ENCODE measurements around the gene ATXN2.

The ATXN2 gene

GRCh38 chr12:111453071-111453989, 145.8 kb downstream of the ATXN2 start:
- Histone ChIP-seq H3K9ac (ENCODE audit: low read length) (no peak overlapping the region), H3K4me1 (ENCODE audit: control insufficient read depth, low read depth, low read length) (no peaks in the 10 kb centered on the region), H3K27me3 (ENCODE audit: control insufficient read depth, insufficient read depth, low read length) (no peaks in the 10 kb centered on the region), H3K36me3 (ENCODE audit: control insufficient read depth, low read depth, low read length) (peaks cover 66% of the 10 kb centered on the region), H3K9me3 (ENCODE audit: control insufficient read depth, low read depth, low read length) (no peaks in the 10 kb centered on the region), H3K4me3 (ENCODE audit: low read length) (no peak overlapping the region), H3K27ac (ENCODE audit: low read length) (no peak overlapping the region)

GRCh38 chr12:111451649-111452129, 147.4 kb downstream of the ATXN2 start:
- H3K36me3 ChIP-seq (ENCODE audit: control insufficient read depth, low read depth, low read length): peaks cover 76% of the 10 kb centered on the region

GRCh38 chr12:111451232-111451631, 147.9 kb downstream of the ATXN2 start:
- Histone ChIP-seq H3K27ac (ENCODE audit: low read length) (no peak overlapping the region), H3K9ac (ENCODE audit: low read length) (no peak overlapping the region), H3K4me1 (ENCODE audit: control insufficient read depth, low read depth, low read length) (no peaks in the 10 kb centered on the region), H3K9me3 (ENCODE audit: control insufficient read depth, low read depth, low read length) (no peaks in the 10 kb centered on the region), H3K4me3 (ENCODE audit: low read length) (no peak overlapping the region), H3K36me3 (ENCODE audit: control insufficient read depth, low read depth, low read length) (peaks cover 77% of the 10 kb centered on the region), H3K27me3 (ENCODE audit: control insufficient read depth, insufficient read depth, low read length) (no peaks in the 10 kb centered on the region)

More at GRCh38 chr12:111451649-111452129, 147.4 kb downstream of the ATXN2 start:
- Histone ChIP-seq H3K4me3 (ENCODE audit: low read length) (no peak overlapping the region), H3K27me3 (ENCODE audit: control insufficient read depth, insufficient read depth, low read length) (no peaks in the 10 kb centered on the region), H3K27ac (ENCODE audit: low read length) (no peak overlapping the region), H3K9ac (ENCODE audit: low read length) (no peak overlapping the region), H3K4me1 (ENCODE audit: control insufficient read depth, low read depth, low read length) (no peaks in the 10 kb centered on the region), H3K9me3 (ENCODE audit: control insufficient read depth, low read depth, low read length) (no peaks in the 10 kb centered on the region)

GRCh38 chr12:111450676-111451075, 148.4 kb downstream of the ATXN2 start:
- H3K9ac ChIP-seq (ENCODE audit: low read length): no peak overlapping the region
- no peaks in the 10 kb centered on the region for H3K4me1 ChIP-seq (ENCODE audit: control insufficient read depth, low read depth, low read length)
- no peaks in the 10 kb centered on the region for H3K9me3 ChIP-seq (ENCODE audit: control insufficient read depth, low read depth, low read length)
- H3K27ac ChIP-seq (ENCODE audit: low read length): no peak overlapping the region
- H3K4me3 ChIP-seq (ENCODE audit: low read length): no peak overlapping the region
- no peaks in the 10 kb centered on the region for H3K27me3 ChIP-seq (ENCODE audit: control insufficient read depth, insufficient read depth, low read length)
- peaks cover 72% of the 10 kb centered on the region for H3K36me3 ChIP-seq (ENCODE audit: control insufficient read depth, low read depth, low read length)

GRCh38 chr12:111448846-111449790, 150.0 kb downstream of the ATXN2 start:
- Histone ChIP-seq H3K4me1 (ENCODE audit: control insufficient read depth, low read depth, low read length) (no peaks in the 10 kb centered on the region), H3K9ac (ENCODE audit: low read length) (no peak overlapping the region)

GRCh38 chr12:111448266-111448830, 150.8 kb downstream of the ATXN2 start:
- no peak overlapping the region for H3K27ac ChIP-seq (ENCODE audit: low read length)
- H3K9ac ChIP-seq (ENCODE audit: low read length): no peak overlapping the region
- H3K4me1 ChIP-seq (ENCODE audit: control insufficient read depth, low read depth, low read length): no peaks in the 10 kb centered on the region
- no peaks in the 10 kb centered on the region for H3K27me3 ChIP-seq (ENCODE audit: control insufficient read depth, insufficient read depth, low read length)
- H3K9me3 ChIP-seq (ENCODE audit: control insufficient read depth, low read depth, low read length): no peaks in the 10 kb centered on the region
- H3K4me3 ChIP-seq (ENCODE audit: low read length): no peak overlapping the region
- H3K36me3 ChIP-seq (ENCODE audit: control insufficient read depth, low read depth, low read length): peaks cover 57% of the 10 kb centered on the region

More at GRCh38 chr12:111448846-111449790, 150.0 kb downstream of the ATXN2 start:
- H3K4me3 ChIP-seq (ENCODE audit: low read length): no peak overlapping the region
- no peak overlapping the region for H3K27ac ChIP-seq (ENCODE audit: low read length)
- H3K27me3 ChIP-seq (ENCODE audit: control insufficient read depth, insufficient read depth, low read length): no peaks in the 10 kb centered on the region
- H3K9me3 ChIP-seq (ENCODE audit: control insufficient read depth, low read depth, low read length): no peaks in the 10 kb centered on the region
- peaks cover 62% of the 10 kb centered on the region for H3K36me3 ChIP-seq (ENCODE audit: control insufficient read depth, low read depth, low read length)

- no peak overlapping the region for H3K4me3 ChIP-seq (ENCODE audit: low read length)
- no peaks in the 10 kb centered on the region for H3K9me3 ChIP-seq (ENCODE audit: control insufficient read depth, low read depth, low read length)
- H3K27me3 ChIP-seq (ENCODE audit: control insufficient read depth, insufficient read depth, low read length): no peaks in the 10 kb centered on the region
- H3K36me3 ChIP-seq (ENCODE audit: control insufficient read depth, low read depth, low read length): peaks cover 53% of the 10 kb centered on the region
- H3K27ac ChIP-seq (ENCODE audit: low read length): no peak overlapping the region
- no peaks in the 10 kb centered on the region for H3K4me1 ChIP-seq (ENCODE audit: control insufficient read depth, low read depth, low read length)
- no peak overlapping the region for H3K9ac ChIP-seq (ENCODE audit: low read length)
These were observed 151.4 kb downstream of the ATXN2 start for GRCh38 chr12:111447571-111448265.

GRCh38 chr12:111446631-111447570, 152.2 kb downstream of the ATXN2 start:
- Histone ChIP-seq H3K9me3 (ENCODE audit: control insufficient read depth, low read depth, low read length) (no peaks in the 10 kb centered on the region), H3K9ac (ENCODE audit: low read length) (no peak overlapping the region), H3K27ac (ENCODE audit: low read length) (no peak overlapping the region), H3K4me1 (ENCODE audit: control insufficient read depth, low read depth, low read length) (no peaks in the 10 kb centered on the region), H3K27me3 (ENCODE audit: control insufficient read depth, insufficient read depth, low read length) (no peaks in the 10 kb centered on the region), H3K4me3 (ENCODE audit: low read length) (no peak overlapping the region), H3K36me3 (ENCODE audit: control insufficient read depth, low read depth, low read length) (peaks cover 53% of the 10 kb centered on the region)

- Histone ChIP-seq H3K9me3 (ENCODE audit: control insufficient read depth, low read depth, low read length) (no peaks in the 10 kb centered on the region), H3K27ac (ENCODE audit: low read length) (no peak overlapping the region), H3K27me3 (ENCODE audit: control insufficient read depth, insufficient read depth, low read length) (no peaks in the 10 kb centered on the region), H3K9ac (ENCODE audit: low read length) (no peak overlapping the region), H3K36me3 (ENCODE audit: control insufficient read depth, low read depth, low read length) (peaks cover 47% of the 10 kb centered on the region), H3K4me1 (ENCODE audit: control insufficient read depth, low read depth, low read length) (no peaks in the 10 kb centered on the region), H3K4me3 (ENCODE audit: low read length) (no peak overlapping the region)
These were observed 153.2 kb downstream of the ATXN2 start for GRCh38 chr12:111445726-111446581.

Data from iPS-18a (cell line).